ENCODE measurements around the gene CLEC16A. TPM values are rescaled to one million over a fixed set of nuclear protein-coding genes. Genes with fewer than 3 reads are reported as not detected.
A peak's percentile ranks its signal among the peaks of the same experiment; 100 is the strongest.

Gene CLEC16A
- total RNA-seq, 4 donors from 2014 or later = 7.6 to 65.6 (median 28.0) TPM

GRCh38 chr16:10980813-10981212, 36.4 kb downstream of the CLEC16A start:
- Histone ChIP-seq H3K4me1 (peaks cover 0 to 4% of the 10 kb centered on the region in 2 donors), H3K27ac (peak overlapping the region; percentile 80 to 86), H3K4me3 (no peak overlapping the region), H3K36me3 (no peaks in the 10 kb centered on the region), H3K9me3 (no peaks in the 10 kb centered on the region), H3K27me3 (no peaks in the 10 kb centered on the region)
- intact Hi-C loops (cut with DNase I; ENCODE audit: low total_unique reads) = no loop called here
- DNase-seq = no peak
- TF ChIP-seq POLR2A (IDR thresholded peaks at IDR 0.05) (no peak), CTCF (IDR thresholded peaks at IDR 0.05) (no peak)

- H3K27ac ChIP-seq = no peak overlapping the region
- peaks cover 0 to 4% of the 10 kb centered on the region in 2 donors for H3K4me1 ChIP-seq
- no peak overlapping the region for H3K4me3 ChIP-seq
- no peak for TF ChIP-seq CTCF (IDR thresholded peaks at IDR 0.05)
- no peak for TF ChIP-seq POLR2A (IDR thresholded peaks at IDR 0.05)
- intact Hi-C loops (cut with DNase I; ENCODE audit: low total_unique reads) = no loop called here
- H3K27me3 ChIP-seq = no peaks in the 10 kb centered on the region
- H3K9me3 ChIP-seq = no peaks in the 10 kb centered on the region
- H3K36me3 ChIP-seq = no peaks in the 10 kb centered on the region
- DNase-seq = no peak
These were observed 37.4 kb downstream of the CLEC16A start for GRCh38 chr16:10981697-10982216.

- H3K4me1 ChIP-seq = peaks cover 0 to 4% of the 10 kb centered on the region in 2 donors
- TF ChIP-seq POLR2A (IDR thresholded peaks at IDR 0.05) = no peak
- no peak for TF ChIP-seq CTCF (IDR thresholded peaks at IDR 0.05)
- H3K4me3 ChIP-seq = no peak overlapping the region
- no peaks in the 10 kb centered on the region for H3K9me3 ChIP-seq
- no peaks in the 10 kb centered on the region for H3K36me3 ChIP-seq
- no peaks in the 10 kb centered on the region for H3K27me3 ChIP-seq
- H3K27ac ChIP-seq = no peak overlapping the region
- intact Hi-C loops (cut with DNase I; ENCODE audit: low total_unique reads) = no loop called here
- no peak for DNase-seq
These were observed 38.2 kb downstream of the CLEC16A start for GRCh38 chr16:10982465-10983150.

- peaks cover 0 to 4% of the 10 kb centered on the region in 2 donors for H3K4me1 ChIP-seq
- no peak overlapping the region for H3K4me3 ChIP-seq
- no peaks in the 10 kb centered on the region for H3K9me3 ChIP-seq
- H3K36me3 ChIP-seq = no peaks in the 10 kb centered on the region
- intact Hi-C loops (cut with DNase I; ENCODE audit: low total_unique reads) = no loop called here
- H3K27ac ChIP-seq = no peak overlapping the region
- DNase-seq = no peak
- H3K27me3 ChIP-seq = no peaks in the 10 kb centered on the region
- TF ChIP-seq POLR2A (IDR thresholded peaks at IDR 0.05) (no peak), CTCF (IDR thresholded peaks at IDR 0.05) (no peak)
These were observed 38.8 kb downstream of the CLEC16A start for GRCh38 chr16:10983159-10983558.

GRCh38 chr16:10984509-10984908, 40.1 kb downstream of the CLEC16A start:
- Histone ChIP-seq H3K27ac (no peak overlapping the region), H3K4me1 (peaks cover 0 to under 1% of the 10 kb centered on the region in 2 donors), H3K9me3 (no peaks in the 10 kb centered on the region), H3K27me3 (no peaks in the 10 kb centered on the region), H3K36me3 (no peaks in the 10 kb centered on the region), H3K4me3 (no peak overlapping the region)
- DNase-seq = no peak
- intact Hi-C loops (cut with DNase I; ENCODE audit: low total_unique reads) = no loop called here
- no peak for TF ChIP-seq POLR2A (IDR thresholded peaks at IDR 0.05)
- TF ChIP-seq CTCF (IDR thresholded peaks at IDR 0.05) = no peak
